Motor neuron (in vitro differentiated cells): ENCODE data around the gene CDC20. TPM values are rescaled to one million over a fixed set of nuclear protein-coding genes. Genes with fewer than 3 reads are reported as not detected.

Experiments used
- ATAC-seq, 8 experiments: fragments of 200-7000 bp; cut with Tn5 transposase; replicated peaks in 6 of 8; 2 replicates each; pipeline ENCODE4 v1.8.0; 2021; ENCODE audit warnings: mild to moderate bottlenecking in 8 of 8, moderate library complexity in 8 of 8
- H3K27ac ChIP-seq, 2 donors: fragments of 250-450 bp; sonication (Bioruptor Pico); 2 replicates each; pipeline ENCODE4 v1.9.0; 2021; ENCODE audit warnings: antibody characterized with exemption in 2 of 2, mild to moderate bottlenecking in 2 of 2, moderate library complexity in 1 of 2
- H3K4me1 ChIP-seq, 2 donors: fragments of 250-450 bp; sonication (Bioruptor Pico); replicated peaks in 1 of 2; 2 replicates each; pipeline ENCODE4 v1.6.1; 2021; ENCODE audit warnings: antibody characterized with exemption in 2 of 2, mild to moderate bottlenecking in 2 of 2, moderate library complexity in 1 of 2
- H3K4me3 ChIP-seq, 5 donors: fragments of 250-450 bp; sonication (Bioruptor Pico); 2 replicates each; pipeline ENCODE4 v1.9.0; 2021; ENCODE audit warnings: antibody characterized with exemption in 5 of 5, mild to moderate bottlenecking in 5 of 5, moderate library complexity in 4 of 5
- WGBS, 10 experiments: fragments of 450-650 bp; shearing (Covaris generic); methylation state at CpG; one replicate each; pipeline ENCODE4 v1.0.0; 2022; 5-methylcytosine and 5-hydroxymethylcytosine counted together
- in situ Hi-C, 9 experiments: fragments of 400-800 bp; cut with MboI; loops; one replicate each; pipeline ENCODE4 v1.15.0; 2021; ENCODE audit warnings: low sequenced_read_pairs in 9 of 9, low pct_unique_long_range_greater_than_20kb in 2 of 9; ENCODE audit not compliant: unreplicated experiment in 9 of 9
- total RNA-seq, 8 experiments: library from RNA; unstranded; fragments of 300-600 nt; gene quantifications; 2 replicates each; pipeline versions ENCODE4 v1.2.3 to v1.2.4, GENCODE V29; 2022

The CDC20 gene
- total RNA-seq, 8 experiments from 2014 or later, result 0.15 to 144 (median 15.3) TPM

GRCh38 chr1:43318831-43319230 lies 40.0 kb upstream of the CDC20 start:
- Histone ChIP-seq H3K4me3 (no peak overlapping the region), H3K4me1 (no peaks in the 10 kb centered on the region), H3K27ac (no peak overlapping the region)
- WGBS, 10 experiments, result 0 to 100% (median 87%) methylated on average over 1 to 3 of the region's 4 CpGs; no CpG with 5 or more reads in 7 of the 10 experiments
- no peak for ATAC-seq
- in situ Hi-C loops, result no loop called here

GRCh38 chr1:43319288-43319687 lies 39.5 kb upstream of the CDC20 start:
- in situ Hi-C loops, result no loop called here
- no peak overlapping the region for H3K4me3 ChIP-seq
- ATAC-seq, result no peak
- 80 to 100% (median 100%) methylated on average over 1 to 4 of the region's 5 CpGs; no CpG with 5 or more reads in 5 of the 10 experiments for WGBS, 10 experiments
- H3K27ac ChIP-seq, result no peak overlapping the region
- H3K4me1 ChIP-seq, result no peaks in the 10 kb centered on the region

- Histone ChIP-seq H3K27ac (no peak overlapping the region), H3K4me1 (no peaks in the 10 kb centered on the region), H3K4me3 (no peak overlapping the region)
- no peak for ATAC-seq
- 80 to 100% (median 100%) methylated on average over 1 to 3 of the region's 3 CpGs; no CpG with 5 or more reads in 4 of the 10 experiments for WGBS, 10 experiments
- in situ Hi-C loops, result no loop called here
These were observed 39.0 kb upstream of the CDC20 start for GRCh38 chr1:43319766-43320165.

- in situ Hi-C loops, result no loop called here
- H3K27ac ChIP-seq, result no peak overlapping the region
- H3K4me1 ChIP-seq, result no peaks in the 10 kb centered on the region
- ATAC-seq, result no peak
- no peak overlapping the region for H3K4me3 ChIP-seq
- 49 to 100% (median 89%) methylated on average over 2 to 9 of the region's 16 CpGs; no CpG with 5 or more reads in 6 of the 10 experiments for WGBS, 10 experiments
These were observed 37.4 kb upstream of the CDC20 start for GRCh38 chr1:43321331-43321891.

- no peak overlapping the region for H3K4me3 ChIP-seq
- ATAC-seq, result no peak
- in situ Hi-C loops, result no loop called here
- 33 to 100% (median 90%) methylated on average over 2 to 4 of the region's 5 CpGs; no CpG with 5 or more reads in 5 of the 10 experiments for WGBS, 10 experiments
- H3K27ac ChIP-seq, result no peak overlapping the region
- no peaks in the 10 kb centered on the region for H3K4me1 ChIP-seq
These were observed 36.3 kb upstream of the CDC20 start for GRCh38 chr1:43322506-43322905.

- Histone ChIP-seq H3K4me3 (no peak overlapping the region), H3K27ac (no peak overlapping the region), H3K4me1 (no peaks in the 10 kb centered on the region)
- in situ Hi-C loops, result no loop called here
- WGBS, 10 experiments, result 57 to 100% (median 86%) methylated on average over 1 of the region's 1 CpG; no CpG with 5 or more reads in 2 of the 10 experiments
- ATAC-seq, result no peak
These were observed 34.0 kb upstream of the CDC20 start for GRCh38 chr1:43324810-43325209.

GRCh38 chr1:43325381-43325780 lies 33.4 kb upstream of the CDC20 start:
- no peak overlapping the region for H3K4me3 ChIP-seq
- no peak overlapping the region for H3K27ac ChIP-seq
- no peaks in the 10 kb centered on the region for H3K4me1 ChIP-seq
- in situ Hi-C loops, result no loop called here
- ATAC-seq, result no peak

- Histone ChIP-seq H3K4me1 (peaks cover 0 to 2% of the 10 kb centered on the region in 2 donors), H3K4me3 (no peak overlapping the region), H3K27ac (no peak overlapping the region)
- WGBS, 10 experiments, result 27 to 100% (median 100%) methylated on average over 1 of the region's 1 CpG; no CpG with 5 or more reads in 2 of the 10 experiments
- ATAC-seq, result peak in 1 of 8 experiments; percentile 14
- in situ Hi-C loops, result no loop called here
These were observed 31.1 kb upstream of the CDC20 start for GRCh38 chr1:43327549-43328292.

GRCh38 chr1:43329995-43330751 lies 28.6 kb upstream of the CDC20 start:
- peaks cover 0 to 2% of the 10 kb centered on the region in 2 donors for H3K4me1 ChIP-seq
- peak in 6 of 8 experiments; percentile 15 to 99 (median 54) for ATAC-seq
- in situ Hi-C loops, result no loop called here
- WGBS, 10 experiments, result 0 to 100% (median 58%) methylated on average over 1 to 5 of the region's 6 CpGs; no CpG with 5 or more reads in 3 of the 10 experiments
- no peak overlapping the region for H3K27ac ChIP-seq
- no peak overlapping the region for H3K4me3 ChIP-seq

- in situ Hi-C loops, result no loop called here
These were observed 27.1 kb upstream of the CDC20 start for GRCh38 chr1:43331688-43332087.

GRCh38 chr1:43334453-43335205 lies 24.2 kb upstream of the CDC20 start:
- Histone ChIP-seq H3K4me3 (no peak overlapping the region), H3K4me1 (peaks cover 0 to 2% of the 10 kb centered on the region in 2 donors), H3K27ac (no peak overlapping the region)
- WGBS, 10 experiments, result 27 to 94% (median 74%) methylated on average over 2 to 7 of the region's 7 CpGs
- in situ Hi-C loops, result no loop called here
- ATAC-seq, result no peak

More at GRCh38 chr1:43331688-43332087, 27.1 kb upstream of the CDC20 start:
- 93 to 100% (median 100%) methylated on average over 1 to 5 of the region's 5 CpGs; no CpG with 5 or more reads in 1 of the 10 experiments for WGBS, 10 experiments
- no peak overlapping the region for H3K27ac ChIP-seq
- H3K4me1 ChIP-seq, result peaks cover 0 to 2% of the 10 kb centered on the region in 2 donors
- ATAC-seq, result no peak
- no peak overlapping the region for H3K4me3 ChIP-seq

GRCh38 chr1:43337588-43337987 lies 21.2 kb upstream of the CDC20 start, which contains the start of gene MPL:
TSS of gene MPL (plus strand) at chr1:43337818. CDS start at chr1:43337849, 31 bp downstream.
- 80 to 100% (median 100%) methylated on average over 1 of the region's 3 CpGs; no CpG with 5 or more reads in 7 of the 10 experiments for WGBS, 10 experiments
- Histone ChIP-seq H3K4me1 (no peaks in the 10 kb centered on the region), H3K27ac (no peak within 1 kb of the TSS), H3K4me3 (no peak within 1 kb of the TSS)
- no peak for ATAC-seq
- in situ Hi-C loops, result no loop called here
